Measurements from ENCODE around the gene BICDL1.

Gene BICDL1

DNA sequence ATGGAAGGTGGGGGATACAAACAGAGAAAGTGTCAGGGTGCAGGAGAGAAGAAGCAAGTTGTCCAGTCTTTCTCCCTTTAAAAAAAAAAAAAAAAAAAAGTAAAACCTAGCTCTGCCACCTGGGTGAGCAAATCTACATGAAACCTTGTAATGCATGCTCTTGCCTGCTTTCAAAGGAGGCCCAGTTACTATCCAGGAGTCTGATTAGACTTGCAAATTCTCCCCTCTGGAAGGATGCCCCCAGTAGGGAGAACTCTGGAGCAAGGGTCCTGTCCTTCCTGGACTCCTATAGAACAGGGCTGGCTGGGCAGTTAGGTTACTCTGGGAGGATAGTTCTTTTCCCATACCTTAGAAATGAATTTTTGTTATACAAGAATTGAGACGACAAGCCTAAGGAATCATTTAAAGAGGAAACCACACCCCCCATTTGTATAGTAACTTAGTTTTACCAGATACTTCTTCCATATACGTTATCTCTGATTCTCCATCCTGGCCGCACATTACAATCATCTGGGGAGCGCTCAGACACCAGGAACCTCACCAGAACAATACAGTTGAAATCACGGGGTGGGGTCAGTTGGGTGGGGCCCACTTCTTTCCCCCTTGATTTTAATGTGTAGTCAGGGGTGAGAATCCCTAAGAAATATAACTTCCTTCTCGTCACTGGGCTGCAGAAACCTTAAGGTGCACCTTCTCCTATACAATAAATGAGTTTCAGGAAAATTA is 97.0 kb downstream of the BICDL1 start:
- DNase-seq, result no peak

- DNase-seq, result peak; percentile 99
These were observed 98.0 kb downstream of the BICDL1 start for GRCh38 chr12:120086801-120087621.

- no peak for DNase-seq
These were observed 100.1 kb downstream of the BICDL1 start for GRCh38 chr12:120089105-120089504.

- DNase-seq, result no peak
These were observed 100.8 kb downstream of the BICDL1 start for GRCh38 chr12:120089796-120090195.

- no peak for DNase-seq
These were observed 101.2 kb downstream of the BICDL1 start for GRCh38 chr12:120090206-120090605.

DNA sequence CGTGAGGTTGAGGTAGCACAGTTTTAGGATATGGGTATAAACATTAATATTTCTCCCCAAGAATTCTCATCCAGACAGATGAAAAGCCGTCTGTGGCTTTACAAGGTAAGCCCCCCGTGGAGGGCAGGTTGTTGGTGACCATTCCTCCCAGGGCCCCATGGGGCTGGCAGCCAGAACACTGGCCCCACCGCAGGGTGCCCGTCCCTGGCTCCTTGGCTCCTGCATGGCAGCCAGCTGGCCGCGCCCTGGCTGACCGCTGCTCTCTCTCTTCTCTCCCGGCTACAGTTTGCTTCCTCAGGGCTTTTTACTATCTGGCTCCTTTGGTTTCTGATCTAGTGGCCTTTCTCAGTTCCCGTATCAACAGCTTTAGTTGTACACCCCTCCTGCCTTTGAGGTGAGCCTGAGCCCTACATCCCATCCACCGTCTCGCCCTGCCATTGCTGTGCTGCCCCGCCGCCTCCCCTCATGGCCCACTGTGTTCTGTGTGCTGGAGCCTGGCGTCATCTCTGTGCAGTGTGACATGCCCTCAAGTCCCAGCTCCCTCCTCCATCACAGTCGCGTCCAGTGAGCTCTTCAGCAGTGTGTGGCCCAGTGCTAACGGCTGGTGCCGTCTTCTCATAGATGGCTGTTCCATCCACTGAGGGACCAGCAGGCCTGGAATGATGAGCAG is 101.7 kb downstream of the BICDL1 start:
- no peak for DNase-seq

- DNase-seq, result no peak
These were observed 102.5 kb downstream of the BICDL1 start for GRCh38 chr12:120091371-120092090.

GRCh38 chr12:120092551-120093335 is 103.7 kb downstream of the BICDL1 start:
- no peak for DNase-seq

GRCh38 chr12:120093336-120093591 is 104.2 kb downstream of the BICDL1 start:
- DNase-seq, result no peak

- DNase-seq, result no peak
These were observed 104.7 kb downstream of the BICDL1 start for GRCh38 chr12:120093592-120094355.

GRCh38 chr12:120094485-120094884 is 105.4 kb downstream of the BICDL1 start:
- DNase-seq, result no peak

- DNase-seq, result no peak
These were observed 106.3 kb downstream of the BICDL1 start for GRCh38 chr12:120095331-120095730.

- DNase-seq, result no peak
These were observed 106.7 kb downstream of the BICDL1 start for GRCh38 chr12:120095736-120096135.

DNA sequence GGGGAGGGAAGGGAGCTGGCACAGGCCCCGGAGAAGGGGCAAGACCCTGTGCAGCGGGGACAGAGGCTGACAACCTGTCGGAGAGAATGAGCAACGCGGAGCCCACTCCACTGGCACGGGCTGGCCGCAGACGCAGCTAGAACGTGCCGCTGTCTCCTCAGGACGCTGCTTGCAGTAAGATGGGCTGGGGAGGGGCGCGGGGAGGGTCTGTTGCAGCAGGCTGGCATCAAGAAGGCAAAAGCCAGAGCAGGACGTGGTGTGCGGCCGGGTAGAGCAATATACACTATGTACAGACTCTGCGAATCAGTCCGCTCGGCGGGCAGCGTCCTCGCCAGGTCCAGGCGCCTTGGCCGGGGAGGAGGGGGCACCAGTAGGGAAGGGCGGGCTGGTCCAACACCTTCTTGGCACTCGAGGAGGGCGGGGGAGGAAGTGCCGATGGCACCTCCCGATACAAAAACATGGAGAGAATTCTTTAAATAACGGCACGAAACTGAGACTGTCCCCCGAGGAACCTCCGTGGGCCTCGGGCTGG is 107.7 kb downstream of the BICDL1 start:
- DNase-seq, result no peak

- no peak for DNase-seq
These were observed 109.9 kb downstream of the BICDL1 start for GRCh38 chr12:120098756-120099470.

GRCh38 chr12:120099738-120100137 is 110.7 kb downstream of the BICDL1 start:
- DNase-seq, result no peak

- DNase-seq, result no peak
These were observed 111.6 kb downstream of the BICDL1 start for GRCh38 chr12:120100630-120101029.

- no peak for DNase-seq
These were observed 112.1 kb downstream of the BICDL1 start for GRCh38 chr12:120101182-120101581.

DNA sequence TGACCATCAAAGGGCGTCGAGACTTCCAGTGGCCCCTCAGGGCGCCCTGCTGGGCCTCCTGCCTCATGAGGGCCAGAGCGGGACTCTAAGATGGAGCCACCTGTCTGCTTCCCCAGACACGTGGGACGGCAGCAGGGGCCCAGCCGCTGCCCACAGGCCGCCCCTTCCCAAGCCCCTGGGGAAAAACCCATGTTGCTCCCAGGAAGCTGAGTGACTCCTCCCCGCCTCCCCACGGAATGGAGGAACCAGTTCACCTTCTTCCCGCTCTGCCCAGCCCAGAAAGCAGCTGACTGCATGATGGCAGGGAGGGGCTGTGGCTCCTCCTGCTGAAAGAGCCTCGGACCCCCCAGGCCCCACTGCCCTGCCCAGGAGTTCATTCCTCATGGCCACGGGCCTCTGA is 112.6 kb downstream of the BICDL1 start:
- no peak for DNase-seq

DNA sequence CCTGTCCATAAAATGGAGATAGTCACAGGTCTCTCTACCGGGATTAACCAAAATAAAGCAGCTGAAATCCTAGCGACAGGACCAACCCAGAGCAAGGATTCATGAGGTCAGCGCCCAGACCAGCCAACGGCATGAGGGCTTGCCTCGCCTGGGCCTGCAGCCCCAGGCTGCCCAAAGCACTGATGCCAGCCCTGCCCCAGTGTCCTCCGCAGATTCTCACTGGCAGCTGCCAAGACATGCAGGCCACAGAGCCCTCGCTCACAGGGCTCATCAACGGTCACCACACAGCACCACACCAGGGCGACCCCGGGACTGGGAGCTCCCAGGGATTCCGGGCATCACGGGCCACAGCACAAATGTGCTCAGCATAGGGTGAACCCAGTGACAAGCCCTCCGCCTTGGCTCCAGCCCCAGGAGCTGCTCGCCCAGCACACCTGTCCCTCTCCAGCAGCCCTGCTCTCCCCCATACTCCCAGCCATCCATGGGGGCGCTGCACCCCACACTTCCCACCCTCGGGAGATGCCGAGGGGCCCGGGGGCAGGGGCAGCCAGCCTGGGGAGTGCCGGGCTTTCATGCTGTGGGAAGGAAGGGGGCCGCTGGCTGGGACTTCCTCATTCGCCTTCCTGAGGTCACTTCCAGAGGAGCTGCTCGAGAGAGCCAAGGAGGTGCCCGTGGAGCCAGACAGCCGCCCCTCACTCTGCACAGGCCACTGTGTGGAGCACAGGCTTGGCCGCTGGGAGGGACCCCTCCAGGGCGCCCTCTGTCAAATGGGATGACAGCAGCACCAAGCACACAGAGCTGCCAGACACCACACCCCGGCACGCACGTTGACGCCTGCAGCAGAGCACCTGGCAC is 113.4 kb downstream of the BICDL1 start:
- DNase-seq, result no peak
